Suprapubic skin (tissue), 4 donors: ENCODE data around the gene ESPN. TPM values are rescaled to one million over a fixed set of nuclear protein-coding genes. Genes with fewer than 3 reads are reported as not detected.
"Not testable (repeated sequence)": the region's sequence is repeated elsewhere in the genome, so short reads cannot be mapped to it uniquely, and the experiment has no call there.

Experiments used
- DNase-seq, 2 donors: peaks; one replicate each; pipeline ENCODE4 v3.0.0-alpha.2; 2019; ENCODE audit warnings: low spot score in 2 of 2
- H3K27ac ChIP-seq: fragments of 200-600 bp; sonication (generic); one replicate; pipeline ENCODE4 v1.5.1; 2019
- H3K27me3 ChIP-seq: fragments of 200-600 bp; sonication (generic); one replicate; pipeline ENCODE4 v1.5.1; 2019
- H3K36me3 ChIP-seq: fragments of 200-600 bp; sonication (generic); one replicate; pipeline ENCODE4 v1.5.1; 2019
- H3K4me1 ChIP-seq: fragments of 200-600 bp; sonication (generic); one replicate; pipeline ENCODE4 v1.5.1; 2019
- H3K4me3 ChIP-seq: fragments of 200-600 bp; sonication (generic); one replicate; pipeline ENCODE4 v1.5.1; 2019; ENCODE audit warnings: mild to moderate bottlenecking
- H3K9me3 ChIP-seq: fragments of 200-600 bp; sonication (generic); one replicate; pipeline ENCODE4 v1.5.1; 2019
- EP300 ChIP-seq: sonication (generic); formaldehyde crosslinking; IDR thresholded peaks from one replicate; pipeline ENCODE4 v1.6.1; 2017; ENCODE audit warnings: antibody characterized with exemption
- POLR2A ChIP-seq, 2 donors: fragments of 450-650 bp; IDR thresholded peaks; one replicate each; pipeline ENCODE4 v1.6.1; 2017; ENCODE audit warnings: antibody characterized with exemption in 2 of 2, mild to moderate bottlenecking in 2 of 2, moderate library complexity in 2 of 2
- POLR2AphosphoS5 ChIP-seq, 3 donors: sonication (generic); formaldehyde crosslinking; IDR thresholded peaks; one replicate each; pipeline ENCODE4 v1.6.1; 2017; ENCODE audit warnings: antibody characterized with exemption in 3 of 3
- WGBS: methylation state at CpG from one replicate; pipeline ENCODE4 v1.1.5; 2018; 5-methylcytosine and 5-hydroxymethylcytosine counted together
- total RNA-seq, 4 donors: library from RNA; depleted of rRNA; stranded (reverse); fragments of >200 nt; gene quantifications; one replicate each; pipeline ENCODE4 v1.1.0, GENCODE V29; 2016
- TF ChIP-seq, protein P1 (sequence below), 2 donors: fragments of 200-600 bp in 1 of 2; fragments of 450-650 bp in 1 of 2; sonication (generic) in 1 of 2; IDR thresholded peaks; one replicate each; pipeline ENCODE4 v1.5.1; 2016 to 2019; ENCODE audit warnings: antibody characterized with exemption in 2 of 2, mild to moderate bottlenecking in 1 of 2, moderate library complexity in 1 of 2

The ESPN gene
- total RNA-seq, 4 donors from 2014 or later: 37.6 to 54.4 (median 48.8) TPM

DNA sequence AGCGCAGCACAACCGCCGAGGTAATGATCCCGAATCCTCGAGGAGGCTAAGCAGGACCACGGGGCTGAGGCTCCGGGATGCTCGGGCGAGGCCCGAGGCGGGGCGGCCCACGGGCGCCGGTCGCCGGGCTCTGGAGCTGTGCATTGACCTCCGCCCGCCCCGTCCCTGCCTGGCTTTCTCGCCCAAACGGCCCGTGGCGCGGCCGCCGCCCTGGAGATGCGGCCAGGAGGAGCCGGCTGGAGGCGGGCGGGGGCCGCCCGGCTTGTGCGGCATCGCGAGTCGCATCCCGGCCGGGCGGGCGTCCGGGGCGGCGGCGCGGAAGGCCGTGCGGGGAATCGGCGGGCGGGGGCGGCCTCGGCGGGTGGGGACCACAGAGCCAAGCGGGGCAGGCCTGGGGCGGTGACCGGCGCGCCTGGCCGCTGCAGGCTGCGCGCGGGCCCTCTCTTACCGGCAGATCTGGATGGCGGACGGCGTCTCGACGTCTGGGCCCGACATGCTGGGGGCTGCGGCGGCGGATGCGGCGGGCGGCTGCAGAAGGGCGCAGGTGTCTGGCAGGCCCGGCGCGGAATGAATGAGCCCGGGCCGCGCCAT, 31.7 kb upstream of the ESPN start:
- TF ChIP-seq EP300 (no peak), POLR2A (IDR thresholded peaks at IDR 0.05) (no peak), POLR2AphosphoS5 (IDR thresholded peaks at IDR 0.05) (no peak)
- TF ChIP-seq, protein P1, sequence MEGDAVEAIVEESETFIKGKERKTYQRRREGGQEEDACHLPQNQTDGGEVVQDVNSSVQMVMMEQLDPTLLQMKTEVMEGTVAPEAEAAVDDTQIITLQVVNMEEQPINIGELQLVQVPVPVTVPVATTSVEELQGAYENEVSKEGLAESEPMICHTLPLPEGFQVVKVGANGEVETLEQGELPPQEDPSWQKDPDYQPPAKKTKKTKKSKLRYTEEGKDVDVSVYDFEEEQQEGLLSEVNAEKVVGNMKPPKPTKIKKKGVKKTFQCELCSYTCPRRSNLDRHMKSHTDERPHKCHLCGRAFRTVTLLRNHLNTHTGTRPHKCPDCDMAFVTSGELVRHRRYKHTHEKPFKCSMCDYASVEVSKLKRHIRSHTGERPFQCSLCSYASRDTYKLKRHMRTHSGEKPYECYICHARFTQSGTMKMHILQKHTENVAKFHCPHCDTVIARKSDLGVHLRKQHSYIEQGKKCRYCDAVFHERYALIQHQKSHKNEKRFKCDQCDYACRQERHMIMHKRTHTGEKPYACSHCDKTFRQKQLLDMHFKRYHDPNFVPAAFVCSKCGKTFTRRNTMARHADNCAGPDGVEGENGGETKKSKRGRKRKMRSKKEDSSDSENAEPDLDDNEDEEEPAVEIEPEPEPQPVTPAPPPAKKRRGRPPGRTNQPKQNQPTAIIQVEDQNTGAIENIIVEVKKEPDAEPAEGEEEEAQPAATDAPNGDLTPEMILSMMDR (IDR thresholded peaks at IDR 0.05): no peak
- WGBS: 2% methylated on average over 14 of the region's 83 CpGs
- Histone ChIP-seq H3K4me3 (peak overlapping the region; percentile 72), H3K27ac (peak overlapping the region; percentile 99), H3K36me3 (no peaks in the 10 kb centered on the region), H3K9me3 (no peaks in the 10 kb centered on the region), H3K4me1 (peaks cover 20% of the 10 kb centered on the region), H3K27me3 (no peaks in the 10 kb centered on the region)
- DNase-seq: peak in 1 of 2 donors; percentile 90

DNA sequence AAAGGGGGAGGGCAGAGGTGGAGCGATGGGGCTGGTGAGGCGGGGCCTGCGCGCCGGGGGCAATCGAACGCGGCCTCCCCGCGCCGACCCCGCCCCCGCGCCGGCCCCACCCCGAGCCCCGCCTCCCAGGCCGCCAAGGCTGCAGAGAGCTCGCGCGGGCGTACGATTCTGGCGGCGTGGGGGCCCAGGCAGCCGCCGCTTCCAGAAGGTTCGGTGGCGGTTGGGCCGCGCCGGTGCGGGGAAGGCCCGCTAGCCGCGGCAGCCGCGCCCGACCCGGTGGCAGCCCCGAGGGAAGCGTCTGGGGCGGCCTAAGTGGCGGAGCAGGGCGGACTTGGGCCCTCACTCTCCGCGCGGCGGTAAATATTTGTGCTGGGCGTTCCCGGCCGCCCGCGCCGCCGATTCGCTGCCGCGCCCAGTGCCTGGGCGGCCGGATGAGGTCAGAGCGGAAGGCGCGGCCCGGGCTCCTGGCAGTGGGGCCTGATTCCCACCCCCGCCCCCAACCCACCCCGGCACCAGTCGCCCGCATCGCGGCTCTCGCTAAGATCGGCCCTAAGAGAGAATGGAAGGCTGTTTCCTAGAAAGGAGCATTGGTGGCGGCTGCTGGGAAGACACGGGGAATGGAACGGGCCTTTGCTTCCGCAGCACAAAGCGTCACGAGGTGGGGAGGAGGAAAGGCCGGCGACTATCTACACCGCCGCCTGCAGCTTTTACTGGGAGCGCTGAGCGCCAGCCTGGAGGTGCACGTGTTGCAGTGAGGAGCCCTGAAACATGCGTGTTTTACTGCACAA, 31.0 kb upstream of the ESPN start, which contains the start of gene ACOT7:
TSS of gene ACOT7 (minus strand) at position 368 of the 788 bp plus-strand sequence. CDS start 368 bp downstream, outside the sequence.
- H3K27me3 ChIP-seq: no peaks in the 10 kb centered on the region
- no peaks in the 10 kb centered on the region for H3K36me3 ChIP-seq
- peak; percentile 88 for DNase-seq
- H3K9me3 ChIP-seq: no peaks in the 10 kb centered on the region
- peaks cover 20% of the 10 kb centered on the region for H3K4me1 ChIP-seq
- peak within 1 kb of the TSS; percentile 99 for H3K27ac ChIP-seq
- peak within 1 kb of the TSS; percentile 72 for H3K4me3 ChIP-seq
- TF ChIP-seq POLR2A (IDR thresholded peaks at IDR 0.05) (peak in 1 of 2 donors; percentile 44), EP300 (no peak), POLR2AphosphoS5 (IDR thresholded peaks at IDR 0.05) (peak in 2 of 3 donors; percentile 15 to 26)
- TF ChIP-seq, protein P1 (IDR thresholded peaks at IDR 0.05): no peak
- WGBS: under 1% methylated on average over 32 of the region's 87 CpGs

DNA sequence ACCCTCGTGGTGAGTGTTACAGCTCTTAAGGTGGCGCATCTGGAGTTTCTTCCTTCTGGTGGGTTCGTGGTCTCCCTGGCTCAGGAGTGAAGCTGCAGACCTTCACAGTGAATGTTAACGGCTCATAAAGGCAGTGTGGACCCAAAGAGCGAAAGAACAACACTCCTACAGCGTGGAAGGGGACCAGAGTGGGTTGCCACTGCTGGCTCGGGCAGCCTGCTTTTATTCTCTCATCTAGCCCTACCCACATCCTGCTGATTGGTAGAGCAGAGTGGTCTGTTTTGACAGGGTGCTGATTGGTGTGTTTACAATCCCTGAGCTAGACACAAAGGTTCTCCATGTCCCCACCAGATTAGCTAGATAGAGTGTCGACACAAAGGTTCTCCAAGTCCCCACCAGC, 29.4 kb upstream of the ESPN start:
- not testable (repeated sequence) for DNase-seq, H3K27ac ChIP-seq, H3K27me3 ChIP-seq, H3K36me3 ChIP-seq, H3K9me3 ChIP-seq, H3K4me3 ChIP-seq
- peaks cover 20% of the 10 kb centered on the region for H3K4me1 ChIP-seq
- WGBS: 95% methylated on average over 8 of the region's 8 CpGs

DNA sequence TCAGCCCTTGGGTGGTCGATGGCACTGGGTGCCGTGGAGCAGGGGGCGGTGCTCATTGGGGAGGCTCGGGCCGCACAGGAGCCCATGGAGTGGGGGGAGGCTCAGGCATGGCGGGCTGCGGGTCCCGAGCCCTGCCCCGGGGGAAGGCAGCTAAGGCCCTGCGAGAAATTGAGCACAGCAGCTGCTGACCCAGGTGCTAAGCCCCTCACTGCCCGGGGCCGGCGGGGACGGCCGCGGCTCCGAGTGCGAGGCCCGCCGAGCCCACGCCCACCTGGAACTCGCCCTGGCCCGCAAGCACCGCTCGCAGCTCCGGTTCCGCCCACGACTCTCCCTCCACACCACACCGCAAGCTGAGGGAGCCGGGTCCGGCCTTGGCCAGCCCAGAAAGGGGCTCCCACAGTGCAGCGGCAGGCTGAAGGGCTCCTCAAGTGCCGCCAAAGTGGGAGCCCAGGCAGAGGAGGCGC, 28.8 kb upstream of the ESPN start:
- not testable (repeated sequence) for H3K27me3 ChIP-seq, H3K4me3 ChIP-seq, H3K9me3 ChIP-seq, H3K27ac ChIP-seq, H3K36me3 ChIP-seq, DNase-seq
- peaks cover 20% of the 10 kb centered on the region for H3K4me1 ChIP-seq
- WGBS: 80% methylated on average over 1 of the region's 34 CpGs

DNA sequence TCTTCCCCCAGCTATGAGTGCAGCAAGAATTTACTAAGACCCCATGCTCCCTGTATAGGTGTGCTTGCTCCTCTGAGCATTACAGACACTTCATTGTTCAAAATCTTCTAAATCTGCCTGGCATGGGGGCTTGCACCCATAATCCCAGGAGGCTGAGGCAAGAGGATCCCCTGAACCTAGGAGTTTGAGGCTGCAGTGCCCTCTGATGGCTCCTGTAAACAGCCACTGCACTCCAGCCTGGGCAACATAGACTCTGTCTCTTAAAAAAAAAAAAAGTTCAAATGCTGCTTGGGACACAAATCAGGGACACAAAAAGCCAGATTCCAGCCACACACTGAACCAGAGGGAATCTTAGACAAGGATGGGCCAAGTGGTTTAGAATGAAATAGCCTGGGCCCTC, 27.6 kb upstream of the ESPN start:
- H3K4me3 ChIP-seq: no peak overlapping the region
- H3K27me3 ChIP-seq: no peaks in the 10 kb centered on the region
- H3K36me3 ChIP-seq: no peaks in the 10 kb centered on the region
- H3K27ac ChIP-seq: no peak overlapping the region
- no peaks in the 10 kb centered on the region for H3K9me3 ChIP-seq
- no peak for TF ChIP-seq POLR2AphosphoS5 (IDR thresholded peaks at IDR 0.05)
- TF ChIP-seq, protein P1 (IDR thresholded peaks at IDR 0.05): no peak
- peaks cover 17% of the 10 kb centered on the region for H3K4me1 ChIP-seq
- no peak for DNase-seq

DNA sequence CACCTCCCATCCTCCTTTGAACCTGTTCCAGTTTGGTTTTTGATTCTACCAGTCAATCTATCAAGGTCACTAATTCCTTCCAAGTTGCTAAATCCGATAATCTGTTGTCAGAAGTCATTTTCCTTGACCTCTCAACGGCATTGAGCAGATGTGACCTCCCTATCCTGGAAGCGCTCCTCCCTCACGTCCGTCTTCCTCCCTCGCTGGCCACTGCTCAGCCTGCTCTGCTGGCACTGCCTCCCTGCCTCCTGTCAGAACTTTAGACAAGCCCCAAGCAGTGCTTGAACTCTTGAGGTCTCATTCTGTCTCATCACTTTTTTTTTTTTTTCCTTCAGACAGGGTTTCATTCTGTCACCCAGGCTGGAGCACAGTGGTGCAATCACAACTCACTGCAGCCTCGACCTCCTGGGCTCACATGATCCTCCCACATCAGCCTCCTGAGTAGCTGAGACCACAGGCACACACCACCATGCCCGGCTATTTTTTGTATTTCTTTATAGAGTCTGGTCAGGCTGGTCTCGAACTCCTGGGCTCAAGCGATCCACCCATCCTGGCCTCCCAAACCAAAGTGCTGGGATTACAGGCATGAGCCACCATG, 26.6 kb upstream of the ESPN start:
- peaks cover 8% of the 10 kb centered on the region for H3K4me1 ChIP-seq
- no peak for DNase-seq
- no peaks in the 10 kb centered on the region for H3K36me3 ChIP-seq
- no peak overlapping the region for H3K4me3 ChIP-seq
- H3K9me3 ChIP-seq: no peaks in the 10 kb centered on the region
- WGBS: 75% methylated on average over 10 of the region's 10 CpGs
- no peaks in the 10 kb centered on the region for H3K27me3 ChIP-seq
- H3K27ac ChIP-seq: no peak overlapping the region
- TF ChIP-seq POLR2AphosphoS5 (IDR thresholded peaks at IDR 0.05) (no peak), POLR2A (IDR thresholded peaks at IDR 0.05) (no peak), EP300 (no peak)
- TF ChIP-seq, protein P1 (IDR thresholded peaks at IDR 0.05): no peak
